Measurements from ENCODE around the gene MEX3A. TPM values are rescaled to one million over a fixed set of nuclear protein-coding genes. Genes with fewer than 3 reads are reported as not detected.
"Not testable (repeated sequence)": the region's sequence is repeated elsewhere in the genome, so short reads cannot be mapped to it uniquely, and the experiment has no call there.

The MEX3A gene
- total and polyA plus RNA-seq, 3 donors from 2014 or later: 0.87 to 3.0 (median 2.4) TPM

DNA sequence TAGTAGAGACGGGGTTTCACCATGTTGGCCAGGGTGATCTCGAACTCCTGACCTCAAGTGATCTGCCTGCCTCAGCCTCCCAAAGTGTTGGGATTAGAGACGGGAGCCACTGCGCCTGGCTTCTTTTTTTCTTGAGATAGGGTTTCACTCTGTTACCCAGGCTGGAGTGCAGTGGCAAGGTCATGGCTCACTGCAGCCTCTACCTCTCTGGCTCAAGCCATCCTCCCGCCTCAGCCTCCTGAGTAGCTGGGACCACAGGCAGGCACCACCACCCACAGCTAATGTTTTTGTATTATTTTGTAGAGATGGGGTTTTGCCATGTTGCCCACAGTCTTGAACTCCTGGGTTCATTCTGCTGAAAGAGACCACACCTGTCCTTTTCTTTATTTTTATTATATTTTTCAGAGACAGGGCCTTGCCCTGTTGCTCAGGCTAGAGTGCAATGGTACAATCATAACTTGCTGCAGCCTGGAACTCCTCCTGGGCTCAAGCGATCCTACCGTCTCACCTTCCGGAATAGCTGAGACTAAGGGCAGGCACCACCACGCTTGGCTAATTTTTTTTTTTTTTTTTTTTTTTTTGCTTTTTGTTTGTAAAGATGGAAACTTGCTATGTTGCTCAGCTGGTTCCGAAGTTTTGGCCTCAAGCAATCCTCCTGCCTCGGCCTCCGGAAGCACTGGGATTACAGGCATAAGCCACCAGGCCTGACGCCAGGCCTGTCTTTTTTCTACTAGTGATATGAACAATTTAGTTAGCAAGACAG is 35.3 kb upstream of the MEX3A start:
- H3K4me3 ChIP-seq: peak overlapping the region in 1 of 2 donors; percentile 96
- H3K27me3 ChIP-seq: no peaks in the 10 kb centered on the region
- no peaks in the 10 kb centered on the region for H3K9me3 ChIP-seq
- no peak for DNase-seq
- H3K36me3 ChIP-seq (ENCODE audit: low read depth, missing control alignments): no peaks in the 10 kb centered on the region
- H3K27ac ChIP-seq: peak overlapping the region; percentile 80 to 98
- TF ChIP-seq, protein P1, sequence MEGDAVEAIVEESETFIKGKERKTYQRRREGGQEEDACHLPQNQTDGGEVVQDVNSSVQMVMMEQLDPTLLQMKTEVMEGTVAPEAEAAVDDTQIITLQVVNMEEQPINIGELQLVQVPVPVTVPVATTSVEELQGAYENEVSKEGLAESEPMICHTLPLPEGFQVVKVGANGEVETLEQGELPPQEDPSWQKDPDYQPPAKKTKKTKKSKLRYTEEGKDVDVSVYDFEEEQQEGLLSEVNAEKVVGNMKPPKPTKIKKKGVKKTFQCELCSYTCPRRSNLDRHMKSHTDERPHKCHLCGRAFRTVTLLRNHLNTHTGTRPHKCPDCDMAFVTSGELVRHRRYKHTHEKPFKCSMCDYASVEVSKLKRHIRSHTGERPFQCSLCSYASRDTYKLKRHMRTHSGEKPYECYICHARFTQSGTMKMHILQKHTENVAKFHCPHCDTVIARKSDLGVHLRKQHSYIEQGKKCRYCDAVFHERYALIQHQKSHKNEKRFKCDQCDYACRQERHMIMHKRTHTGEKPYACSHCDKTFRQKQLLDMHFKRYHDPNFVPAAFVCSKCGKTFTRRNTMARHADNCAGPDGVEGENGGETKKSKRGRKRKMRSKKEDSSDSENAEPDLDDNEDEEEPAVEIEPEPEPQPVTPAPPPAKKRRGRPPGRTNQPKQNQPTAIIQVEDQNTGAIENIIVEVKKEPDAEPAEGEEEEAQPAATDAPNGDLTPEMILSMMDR (IDR thresholded peaks at IDR 0.05): no peak
- TF ChIP-seq POLR2A (IDR thresholded peaks at IDR 0.05): no peak
- H3K4me1 ChIP-seq: peaks cover 74% of the 10 kb centered on the region
- 49 to 54% methylated on average over 13 of the region's 13 CpGs for WGBS, 2 donors
- intact Hi-C loops (cut with DNase I; ENCODE audit: low total_unique reads): no loop called here

DNA sequence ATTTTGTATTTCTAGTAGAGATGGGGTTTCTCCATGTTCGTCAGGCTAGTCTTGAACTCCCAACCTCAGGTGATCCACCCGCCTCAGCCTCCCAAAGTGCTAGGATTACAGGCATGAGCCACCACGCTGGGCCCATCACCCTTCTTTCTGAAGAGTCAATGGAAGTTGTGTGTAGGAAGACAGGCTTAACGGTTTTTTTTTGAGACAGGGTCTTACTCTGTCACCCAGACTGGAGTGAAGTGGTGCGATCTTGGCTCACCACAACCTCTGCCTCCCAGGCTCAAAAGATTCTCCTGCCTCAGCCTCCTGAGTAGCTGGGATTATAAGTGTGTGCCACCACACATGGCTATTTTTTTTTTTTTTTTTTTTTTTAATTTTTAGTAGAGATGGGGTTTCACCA is 34.5 kb upstream of the MEX3A start:
- H3K9me3 ChIP-seq; H3K27me3 ChIP-seq; H3K36me3 ChIP-seq (ENCODE audit: low read depth, missing control alignments); DNase-seq; intact Hi-C loops (cut with DNase I; ENCODE audit: low total_unique reads): not testable (repeated sequence)
- Histone ChIP-seq H3K4me3 (peak overlapping the region; percentile 89 to 96), H3K4me1 (peaks cover 72% of the 10 kb centered on the region), H3K27ac (peak overlapping the region; percentile 96 to 98)
- WGBS, 2 donors: 57 to 70% methylated on average over 5 of the region's 5 CpGs

DNA sequence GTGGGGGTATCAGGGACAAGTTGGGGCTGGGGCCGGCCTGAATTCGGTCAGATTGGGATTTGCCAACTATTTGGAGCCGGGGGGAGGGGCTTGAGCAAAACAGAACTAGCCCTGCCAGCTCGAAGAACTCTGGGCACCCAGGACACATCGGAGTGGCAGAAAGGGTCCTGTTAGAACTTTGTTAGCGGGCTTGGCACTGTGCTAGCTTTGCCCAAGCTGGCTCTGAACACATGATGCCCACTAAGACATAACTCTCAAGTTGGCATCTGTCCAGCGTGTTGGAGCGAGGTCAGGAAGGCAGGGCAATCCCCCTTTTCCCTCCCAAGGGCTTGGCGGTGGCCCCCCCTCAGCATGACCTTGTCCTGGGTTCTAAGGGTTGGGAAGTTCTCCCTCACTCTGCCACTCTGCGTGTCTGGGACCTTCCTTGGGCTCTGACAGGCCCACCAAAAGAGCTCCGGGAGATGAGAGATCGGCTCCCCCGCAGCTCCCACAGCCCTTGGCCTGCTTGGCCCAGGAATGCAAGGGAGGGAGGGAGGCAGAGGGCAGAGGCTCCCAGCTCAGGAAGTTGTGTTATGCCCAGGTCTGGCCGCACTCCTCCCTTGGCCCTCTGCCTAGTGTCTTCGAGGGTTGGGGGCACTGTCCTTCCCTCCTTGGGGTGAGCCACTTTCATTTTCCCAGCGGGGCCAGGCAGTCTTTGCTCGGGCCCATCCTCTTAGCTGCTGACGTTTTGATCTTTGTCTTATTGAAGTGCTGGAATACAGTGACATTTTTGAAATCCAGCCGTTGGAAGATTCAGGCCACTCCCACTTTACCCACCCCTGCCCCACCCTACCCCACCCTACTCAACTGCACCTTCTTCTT is 33.5 kb upstream of the MEX3A start:
- Histone ChIP-seq H3K9me3 (no peaks in the 10 kb centered on the region), H3K27ac (peak overlapping the region; percentile 96 to 98), H3K36me3 (ENCODE audit: low read depth, missing control alignments) (no peaks in the 10 kb centered on the region), H3K4me1 (peaks cover 62% of the 10 kb centered on the region), H3K4me3 (peak overlapping the region; percentile 89 to 96), H3K27me3 (no peaks in the 10 kb centered on the region)
- TF ChIP-seq, protein P1 (IDR thresholded peaks at IDR 0.05): no peak
- intact Hi-C loops (cut with DNase I; ENCODE audit: low total_unique reads): no loop called here
- peak; percentile 79 for DNase-seq
- WGBS, 2 donors: 2 to 5% methylated on average over 11 to 19 of the region's 19 CpGs

DNA sequence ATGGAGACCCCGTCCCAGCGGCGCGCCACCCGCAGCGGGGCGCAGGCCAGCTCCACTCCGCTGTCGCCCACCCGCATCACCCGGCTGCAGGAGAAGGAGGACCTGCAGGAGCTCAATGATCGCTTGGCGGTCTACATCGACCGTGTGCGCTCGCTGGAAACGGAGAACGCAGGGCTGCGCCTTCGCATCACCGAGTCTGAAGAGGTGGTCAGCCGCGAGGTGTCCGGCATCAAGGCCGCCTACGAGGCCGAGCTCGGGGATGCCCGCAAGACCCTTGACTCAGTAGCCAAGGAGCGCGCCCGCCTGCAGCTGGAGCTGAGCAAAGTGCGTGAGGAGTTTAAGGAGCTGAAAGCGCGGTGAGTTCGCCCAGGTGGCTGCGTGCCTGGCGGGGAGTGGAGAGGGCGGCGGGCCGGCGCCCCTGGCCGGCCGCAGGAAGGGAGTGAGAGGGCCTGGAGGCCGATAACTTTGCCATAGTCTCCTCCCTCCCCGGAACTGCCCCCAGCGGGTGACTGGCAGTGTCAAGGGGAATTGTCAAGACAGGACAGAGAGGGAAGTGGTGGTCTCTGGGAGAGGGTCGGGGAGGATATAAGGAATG is 32.8 kb upstream of the MEX3A start:
- Histone ChIP-seq H3K27ac (peak overlapping the region; percentile 96 to 98), H3K4me3 (peak overlapping the region; percentile 89 to 96), H3K9me3 (no peaks in the 10 kb centered on the region), H3K36me3 (ENCODE audit: low read depth, missing control alignments) (no peaks in the 10 kb centered on the region), H3K4me1 (peaks cover 55% of the 10 kb centered on the region), H3K27me3 (no peaks in the 10 kb centered on the region)
- intact Hi-C loops (cut with DNase I; ENCODE audit: low total_unique reads): no loop called here
- TF ChIP-seq, protein P1 (IDR thresholded peaks at IDR 0.05): no peak
- TF ChIP-seq POLR2A (IDR thresholded peaks at IDR 0.05): no peak
- no peak for DNase-seq
- WGBS, 2 donors: 0% methylated on average over 19 to 46 of the region's 49 CpGs

All from testis (tissue), 3 donors.